ENCODE measurements around the gene MEST. TPM values are rescaled to one million over a fixed set of nuclear protein-coding genes. Genes with fewer than 3 reads are reported as not detected.
A peak's percentile ranks its signal among the peaks of the same experiment; 100 is the strongest.
"Not testable (repeated sequence)": the region's sequence is repeated elsewhere in the genome, so short reads cannot be mapped to it uniquely, and the experiment has no call there.

Gene MEST
- polyA plus RNA-seq, 1 donor from 2014 or later, result 136 TPM

DNA sequence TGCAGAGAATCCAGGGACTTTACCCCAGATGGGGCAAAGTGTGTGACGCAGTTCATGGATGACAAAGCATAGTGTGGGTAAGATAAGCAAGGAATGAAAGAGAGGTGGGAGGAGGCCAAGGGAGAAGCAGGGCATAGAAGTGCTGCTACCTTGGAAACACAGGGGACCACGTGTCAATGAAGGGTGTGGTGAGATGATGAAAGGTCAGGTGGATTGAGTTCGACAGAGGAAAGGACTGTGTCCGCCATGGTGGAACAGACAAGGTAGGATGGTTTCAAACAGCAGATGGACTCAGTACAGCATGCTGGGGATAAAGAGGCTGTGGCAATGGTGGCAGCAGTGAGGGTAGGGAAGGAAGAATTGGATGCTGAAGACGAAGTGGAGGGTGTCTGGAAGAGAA lies 32.7 kb downstream of the MEST start:
- Histone ChIP-seq H3K4me3 (ENCODE audit: low read length) (no peak overlapping the region), H3K36me3 (ENCODE audit: insufficient read depth, low read length) (no peaks in the 10 kb centered on the region), H4K20me1 (ENCODE audit: insufficient read depth) (peaks cover 8% of the 10 kb centered on the region), H3F3A (ENCODE audit: insufficient read depth, low read length, poor library complexity, severe bottlenecking) (no peaks in the 10 kb centered on the region), H3K27me3 (ENCODE audit: insufficient read depth, low read depth, low read length) (no peaks in the 10 kb centered on the region), H3K9me2 (ENCODE audit: insufficient read depth, low read length) (no peaks in the 10 kb centered on the region), H3K4me2 (ENCODE audit: low read length) (no peak overlapping the region), H2AFZ (ENCODE audit: low read depth, low read length) (no peak overlapping the region), H3K27ac (ENCODE audit: low read length) (no peak overlapping the region), H3K9ac (ENCODE audit: low read length) (no peak overlapping the region), H3K79me2 (replicated peaks; ENCODE audit: insufficient read depth, low read length) (no peaks in the 10 kb centered on the region), H3K9me3 (ENCODE audit: low read length) (no peaks in the 10 kb centered on the region)
- TF ChIP-seq EZH2 (IDR thresholded peaks at IDR 0.05; ENCODE audit: borderline replicate concordance, insufficient read depth, low read length, poor library complexity, severe bottlenecking), result no peak
- TF ChIP-seq RAD21 (conservative IDR thresholded peaks at IDR 0.05), result no peak
- no peak for TF ChIP-seq TAF1 (IDR thresholded peaks at IDR 0.05; ENCODE audit: low read depth)
- TF ChIP-seq MXI1 (conservative IDR thresholded peaks at IDR 0.05; ENCODE audit: poor library complexity, severe bottlenecking), result no peak
- no peak for TF ChIP-seq CTCF (IDR thresholded peaks at IDR 0.05; ENCODE audit: poor library complexity, severe bottlenecking)
- TF ChIP-seq POLR2AphosphoS5 (IDR thresholded peaks at IDR 0.05), result peak; percentile 30

- not testable (repeated sequence) for H3K9ac ChIP-seq (ENCODE audit: low read length)
Measured at GRCh38 chr7:130527752-130528355, 36.0 kb downstream of the MEST start.

DNA sequence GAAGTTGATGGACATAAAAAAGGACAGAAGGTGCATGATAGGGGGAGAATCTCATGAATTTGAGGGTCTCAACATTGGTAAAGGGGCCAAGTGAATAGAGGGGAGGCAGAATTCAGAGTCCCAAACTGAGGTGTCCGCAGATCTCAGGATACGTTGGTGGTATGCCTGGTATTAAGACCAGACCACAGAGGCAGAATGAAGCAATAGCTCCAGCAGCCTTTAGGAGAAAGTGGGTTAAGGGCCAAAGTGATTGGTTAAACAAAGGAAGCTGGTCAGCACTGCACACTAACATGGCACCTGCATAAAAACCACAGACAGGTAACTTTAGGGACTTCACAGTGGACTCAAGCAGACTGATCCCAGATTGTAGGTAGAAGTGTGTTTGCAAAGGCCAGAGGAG lies 37.5 kb downstream of the MEST start:
- H3K27me3 ChIP-seq (ENCODE audit: insufficient read depth, low read depth, low read length), result no peaks in the 10 kb centered on the region
- H2AFZ ChIP-seq (ENCODE audit: low read depth, low read length), result no peak overlapping the region
- TF ChIP-seq POLR2AphosphoS5 (IDR thresholded peaks at IDR 0.05) (no peak), CTCF (IDR thresholded peaks at IDR 0.05; ENCODE audit: poor library complexity, severe bottlenecking) (no peak), RAD21 (conservative IDR thresholded peaks at IDR 0.05) (no peak), SMC3 (conservative IDR thresholded peaks at IDR 0.05; ENCODE audit: poor library complexity) (no peak), TAF1 (IDR thresholded peaks at IDR 0.05; ENCODE audit: low read depth) (no peak)
- TF ChIP-seq, protein P1, sequence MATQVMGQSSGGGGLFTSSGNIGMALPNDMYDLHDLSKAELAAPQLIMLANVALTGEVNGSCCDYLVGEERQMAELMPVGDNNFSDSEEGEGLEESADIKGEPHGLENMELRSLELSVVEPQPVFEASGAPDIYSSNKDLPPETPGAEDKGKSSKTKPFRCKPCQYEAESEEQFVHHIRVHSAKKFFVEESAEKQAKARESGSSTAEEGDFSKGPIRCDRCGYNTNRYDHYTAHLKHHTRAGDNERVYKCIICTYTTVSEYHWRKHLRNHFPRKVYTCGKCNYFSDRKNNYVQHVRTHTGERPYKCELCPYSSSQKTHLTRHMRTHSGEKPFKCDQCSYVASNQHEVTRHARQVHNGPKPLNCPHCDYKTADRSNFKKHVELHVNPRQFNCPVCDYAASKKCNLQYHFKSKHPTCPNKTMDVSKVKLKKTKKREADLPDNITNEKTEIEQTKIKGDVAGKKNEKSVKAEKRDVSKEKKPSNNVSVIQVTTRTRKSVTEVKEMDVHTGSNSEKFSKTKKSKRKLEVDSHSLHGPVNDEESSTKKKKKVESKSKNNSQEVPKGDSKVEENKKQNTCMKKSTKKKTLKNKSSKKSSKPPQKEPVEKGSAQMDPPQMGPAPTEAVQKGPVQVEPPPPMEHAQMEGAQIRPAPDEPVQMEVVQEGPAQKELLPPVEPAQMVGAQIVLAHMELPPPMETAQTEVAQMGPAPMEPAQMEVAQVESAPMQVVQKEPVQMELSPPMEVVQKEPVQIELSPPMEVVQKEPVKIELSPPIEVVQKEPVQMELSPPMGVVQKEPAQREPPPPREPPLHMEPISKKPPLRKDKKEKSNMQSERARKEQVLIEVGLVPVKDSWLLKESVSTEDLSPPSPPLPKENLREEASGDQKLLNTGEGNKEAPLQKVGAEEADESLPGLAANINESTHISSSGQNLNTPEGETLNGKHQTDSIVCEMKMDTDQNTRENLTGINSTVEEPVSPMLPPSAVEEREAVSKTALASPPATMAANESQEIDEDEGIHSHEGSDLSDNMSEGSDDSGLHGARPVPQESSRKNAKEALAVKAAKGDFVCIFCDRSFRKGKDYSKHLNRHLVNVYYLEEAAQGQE (IDR thresholded peaks at IDR 0.05; ENCODE audit: borderline replicate concordance), result no peak
- no peak overlapping the region for H3K4me3 ChIP-seq (ENCODE audit: low read length)
- H3K27ac ChIP-seq (ENCODE audit: low read length), result no peak overlapping the region
- no peaks in the 10 kb centered on the region for H3K79me2 ChIP-seq (replicated peaks; ENCODE audit: insufficient read depth, low read length)
- no peaks in the 10 kb centered on the region for H3F3A ChIP-seq (ENCODE audit: insufficient read depth, low read length, poor library complexity, severe bottlenecking)
- H3K4me2 ChIP-seq (ENCODE audit: low read length), result no peak overlapping the region
- no peaks in the 10 kb centered on the region for H3K36me3 ChIP-seq (ENCODE audit: insufficient read depth, low read length)
- H4K20me1 ChIP-seq (ENCODE audit: insufficient read depth), result peaks cover 6% of the 10 kb centered on the region
- H3K9me2 ChIP-seq (ENCODE audit: insufficient read depth, low read length), result no peaks in the 10 kb centered on the region
- H3K9ac ChIP-seq (ENCODE audit: low read length), result no peak overlapping the region
- H3K9me3 ChIP-seq (ENCODE audit: low read length), result no peaks in the 10 kb centered on the region

More at GRCh38 chr7:130527752-130528355, 36.0 kb downstream of the MEST start:
- not testable (repeated sequence) for H3K9me3 ChIP-seq (ENCODE audit: low read length); H4K20me1 ChIP-seq (ENCODE audit: insufficient read depth); H3K4me3 ChIP-seq (ENCODE audit: low read length); H3K27ac ChIP-seq (ENCODE audit: low read length); H2AFZ ChIP-seq (ENCODE audit: low read depth, low read length); H3K79me2 ChIP-seq (replicated peaks; ENCODE audit: insufficient read depth, low read length); H3F3A ChIP-seq (ENCODE audit: insufficient read depth, low read length, poor library complexity, severe bottlenecking); H3K36me3 ChIP-seq (ENCODE audit: insufficient read depth, low read length); H3K9me2 ChIP-seq (ENCODE audit: insufficient read depth, low read length); H3K4me2 ChIP-seq (ENCODE audit: low read length); H3K27me3 ChIP-seq (ENCODE audit: insufficient read depth, low read depth, low read length)
